Activated CD8-positive, alpha-beta T cell treated with anti-CD3 and anti-CD28 coated beads for 36 hours (primary cell): ENCODE data around the gene PARP16. TPM values are rescaled to one million over a fixed set of nuclear protein-coding genes. Genes with fewer than 3 reads are reported as not detected.

Experiments
- ATAC-seq: fragments of 200-7000 bp; cut with Tn5 transposase; one replicate; pipeline ENCODE4 v1.10.0; 2021; ENCODE audit warnings: mild to moderate bottlenecking, moderate library complexity
- CTCF ChIA-PET: fragments of 350-600 bp; sonication (Branson Sonifier 250); formaldehyde crosslinking; loops from one replicate; lab custom pipeline; 2021; ENCODE audit warnings: antibody characterized with exemption; lab: Charles Lee
- POLR2A ChIA-PET: fragments of 350-600 bp; sonication (Branson Sonifier 250); formaldehyde crosslinking; loops from one replicate; lab custom pipeline; 2021; ENCODE audit warnings: antibody characterized with exemption; lab: Charles Lee
- DNase-seq: peaks from one replicate; pipeline ENCODE4 v3.0.0-alpha.2; 2020
- H3K27ac Mint-ChIP-seq: one replicate; pipeline ENCODE4 v1.8.0; 2021; ENCODE audit warnings: mild to moderate bottlenecking, mixed read lengths
- H3K27me3 Mint-ChIP-seq: one replicate; pipeline ENCODE4 v1.8.0; 2021; ENCODE audit warnings: mixed read lengths
- H3K36me3 Mint-ChIP-seq: one replicate; pipeline ENCODE4 v1.8.0; 2021; ENCODE audit warnings: low read depth, mixed read lengths
- H3K4me1 Mint-ChIP-seq: one replicate; pipeline ENCODE4 v1.8.0; 2021; ENCODE audit warnings: low read depth, mixed read lengths
- H3K4me3 Mint-ChIP-seq: one replicate; pipeline ENCODE4 v1.8.0; 2021; ENCODE audit warnings: mild to moderate bottlenecking, moderate library complexity, mixed read lengths
- H3K9me3 Mint-ChIP-seq: one replicate; pipeline ENCODE4 v1.8.0; 2021; ENCODE audit warnings: mixed read lengths
- CTCF ChIP-seq: fragments of 200-600 bp; IDR thresholded peaks from one replicate; pipeline ENCODE4 v1.8.0; 2022; ENCODE audit warnings: antibody characterized with exemption, mild to moderate bottlenecking
- intact Hi-C: fragments of 100-400 bp; cut with micrococcal nuclease; formaldehyde crosslinking; loops from one replicate; pipeline ENCODE4 v1.10.0; 2022
- total RNA-seq, 2 experiments: library from RNA; stranded (reverse); gene quantifications; one replicate each; pipeline ENCODE4 v1.2.3, GENCODE V29; 2021

PARP16 gene
- total RNA-seq, 2 experiments from 2014 or later = 17.9 to 20.5 TPM

GRCh38 chr15:65333148-65333820 is 46.6 kb upstream of the PARP16 start:
- Mint-ChIP-seq H3K4me1 (no peaks in the 10 kb centered on the region), H3K27ac (no peak overlapping the region), H3K9me3 (no peaks in the 10 kb centered on the region), H3K36me3 (no peaks in the 10 kb centered on the region), H3K27me3 (no peaks in the 10 kb centered on the region), H3K4me3 (no peak overlapping the region)
- ATAC-seq (no peak), DNase-seq (no peak)
- no peak for TF ChIP-seq CTCF
- CTCF ChIA-PET = no interaction called here
- POLR2A ChIA-PET = no interaction called here
- intact Hi-C loops = no loop called here

GRCh38 chr15:65332391-65333147 is 45.9 kb upstream of the PARP16 start:
- intact Hi-C loops = no loop called here
- Mint-ChIP-seq H3K4me3 (no peak overlapping the region), H3K27me3 (peaks cover 3% of the 10 kb centered on the region), H3K9me3 (no peaks in the 10 kb centered on the region), H3K4me1 (no peaks in the 10 kb centered on the region), H3K36me3 (no peaks in the 10 kb centered on the region), H3K27ac (no peak overlapping the region)
- ChIA-PET POLR2A (no interaction called here), CTCF (no interaction called here)
- TF ChIP-seq CTCF = no peak
- ATAC-seq (no peak), DNase-seq (no peak)

- DNase-seq (no peak), ATAC-seq (no peak)
- intact Hi-C loops = no loop called here
- Mint-ChIP-seq H3K4me1 (no peaks in the 10 kb centered on the region), H3K27ac (no peak overlapping the region), H3K27me3 (peaks cover 3% of the 10 kb centered on the region), H3K4me3 (no peak overlapping the region), H3K9me3 (no peaks in the 10 kb centered on the region), H3K36me3 (no peaks in the 10 kb centered on the region)
- TF ChIP-seq CTCF = no peak
- ChIA-PET CTCF (no interaction called here), POLR2A (no interaction called here)
Observed at GRCh38 chr15:65331811-65332210, 45.1 kb upstream of the PARP16 start.

GRCh38 chr15:65330934-65331645 is 44.4 kb upstream of the PARP16 start:
- POLR2A ChIA-PET = no interaction called here
- H3K27me3 Mint-ChIP-seq = peaks cover 3% of the 10 kb centered on the region

More at GRCh38 chr15:65330934-65331645, 44.4 kb upstream of the PARP16 start:
- ATAC-seq = no peak
- CTCF ChIA-PET = interaction anchor here (1.6 kb wide), 1 partner anchor 12 kb away, joined by 6 read pairs; no protein-coding TSS in a partner anchor
- no peak overlapping the region for H3K27ac Mint-ChIP-seq
- no peak for TF ChIP-seq CTCF
- no peaks in the 10 kb centered on the region for H3K36me3 Mint-ChIP-seq
- H3K4me3 Mint-ChIP-seq = no peak overlapping the region
- H3K4me1 Mint-ChIP-seq = no peaks in the 10 kb centered on the region
- DNase-seq = no peak
- no peaks in the 10 kb centered on the region for H3K9me3 Mint-ChIP-seq
- intact Hi-C loops = no loop called here
